Ovary (tissue), 3 donors: ENCODE data around the gene TCERG1L.

Experiments
- POLR2A ChIP-seq: fragments of 450-650 bp; IDR thresholded peaks from one replicate; pipeline ENCODE4 v1.6.1; 2017; ENCODE audit warnings: antibody characterized with exemption, mild to moderate bottlenecking, moderate library complexity
- TF ChIP-seq, protein P1 (sequence below), 3 donors: fragments of 450-650 bp in 2 of 3; fragments of 200-600 bp in 1 of 3; IDR thresholded peaks; one replicate each; pipeline versions ENCODE4 v1.5.1 to v1.8.0; 2016 to 2022; ENCODE audit warnings: antibody characterized with exemption in 3 of 3, mild to moderate bottlenecking in 1 of 3
- donor health status: DM: no; HTN: no; CAD: no.

DNA sequence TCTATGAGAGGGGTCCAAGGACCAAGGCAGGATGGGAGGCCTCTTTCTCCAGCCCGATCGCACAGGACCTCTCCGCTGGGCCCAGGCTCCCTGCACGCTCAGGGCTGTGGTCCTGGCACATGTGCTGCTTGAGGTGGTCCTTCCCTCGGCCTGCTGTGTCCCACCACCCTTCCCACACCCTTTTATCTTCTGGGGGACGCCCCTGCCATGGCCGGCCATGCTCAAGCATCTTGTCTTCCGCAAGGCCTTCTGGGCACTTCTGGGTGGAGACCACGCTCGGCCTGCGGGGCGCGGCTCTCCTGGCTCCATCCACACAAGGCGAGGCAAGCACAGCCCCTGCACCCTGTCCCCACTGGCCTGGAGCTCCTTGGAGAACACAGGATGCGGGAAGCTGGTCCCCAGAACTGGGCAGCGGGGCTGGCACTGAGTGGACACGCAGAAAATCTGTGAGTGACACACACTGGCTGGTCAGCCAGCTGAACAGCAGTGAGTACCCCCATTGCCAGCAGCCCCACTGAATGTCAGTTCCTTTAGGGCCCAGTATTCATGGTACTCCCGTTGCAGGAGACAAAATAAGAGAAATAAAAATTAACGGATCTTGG lies 115.9 kb downstream of the TCERG1L start:
- TF ChIP-seq, protein P1, sequence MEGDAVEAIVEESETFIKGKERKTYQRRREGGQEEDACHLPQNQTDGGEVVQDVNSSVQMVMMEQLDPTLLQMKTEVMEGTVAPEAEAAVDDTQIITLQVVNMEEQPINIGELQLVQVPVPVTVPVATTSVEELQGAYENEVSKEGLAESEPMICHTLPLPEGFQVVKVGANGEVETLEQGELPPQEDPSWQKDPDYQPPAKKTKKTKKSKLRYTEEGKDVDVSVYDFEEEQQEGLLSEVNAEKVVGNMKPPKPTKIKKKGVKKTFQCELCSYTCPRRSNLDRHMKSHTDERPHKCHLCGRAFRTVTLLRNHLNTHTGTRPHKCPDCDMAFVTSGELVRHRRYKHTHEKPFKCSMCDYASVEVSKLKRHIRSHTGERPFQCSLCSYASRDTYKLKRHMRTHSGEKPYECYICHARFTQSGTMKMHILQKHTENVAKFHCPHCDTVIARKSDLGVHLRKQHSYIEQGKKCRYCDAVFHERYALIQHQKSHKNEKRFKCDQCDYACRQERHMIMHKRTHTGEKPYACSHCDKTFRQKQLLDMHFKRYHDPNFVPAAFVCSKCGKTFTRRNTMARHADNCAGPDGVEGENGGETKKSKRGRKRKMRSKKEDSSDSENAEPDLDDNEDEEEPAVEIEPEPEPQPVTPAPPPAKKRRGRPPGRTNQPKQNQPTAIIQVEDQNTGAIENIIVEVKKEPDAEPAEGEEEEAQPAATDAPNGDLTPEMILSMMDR (IDR thresholded peaks at IDR 0.05) = no peak
- TF ChIP-seq POLR2A = no peak
